ENCODE measurements around the gene BGN. TPM values are rescaled to one million over a fixed set of nuclear protein-coding genes. Genes with fewer than 3 reads are reported as not detected.
A peak's percentile ranks its signal among the peaks of the same experiment; 100 is the strongest.

The BGN gene
- total and polyA plus RNA-seq, 2 donors from 2014 or later = 164 to 288 TPM

GRCh38 chrX:153450114-153450948 lies 44.4 kb upstream of the BGN start:
- no peak for TF ChIP-seq CTCF (IDR thresholded peaks at IDR 0.05; ENCODE audit: borderline replicate concordance, extremely low read depth, insufficient read depth)
- FAIRE-seq = no peak

GRCh38 chrX:153450949-153451277 lies 43.9 kb upstream of the BGN start:
- no peak overlapping the region for H3K27ac ChIP-seq (ENCODE audit: low read depth in 2 of 2, low read length in 2 of 2)
- H3K36me3 ChIP-seq (ENCODE audit: control insufficient read depth in 2 of 3, insufficient read depth in 3 of 3, low read length in 3 of 3) = no peaks in the 10 kb centered on the region
- H3K9me3 ChIP-seq (ENCODE audit: control insufficient read depth in 2 of 3, insufficient read depth in 1 of 3, low read length in 3 of 3) = no peaks in the 10 kb centered on the region
- no peak for DNase-seq
- H3K4me3 ChIP-seq (ENCODE audit: low read length in 3 of 3) = no peak overlapping the region
- FAIRE-seq = no peak
- no peaks in the 10 kb centered on the region for H3K4me1 ChIP-seq (ENCODE audit: control insufficient read depth in 2 of 3, insufficient read depth in 2 of 3, low read depth in 1 of 3, low read length in 3 of 3)
- intact Hi-C loops (cut with DNase I) = no loop called here
- no peak overlapping the region for H3K9ac ChIP-seq (ENCODE audit: low read length in 3 of 3)
- no peak for TF ChIP-seq CTCF (IDR thresholded peaks at IDR 0.05; ENCODE audit: borderline replicate concordance, extremely low read depth, insufficient read depth)
- no peaks in the 10 kb centered on the region for H3K27me3 ChIP-seq (ENCODE audit: control insufficient read depth, insufficient read depth, low read length)

More at GRCh38 chrX:153450114-153450948, 44.4 kb upstream of the BGN start:
- H3K9me3 ChIP-seq (ENCODE audit: control insufficient read depth in 2 of 3, insufficient read depth in 1 of 3, low read length in 3 of 3) = no peaks in the 10 kb centered on the region
- H3K9ac ChIP-seq (ENCODE audit: low read length in 3 of 3) = no peak overlapping the region
- DNase-seq = peak in 1 of 5 donors; percentile 72
- H3K36me3 ChIP-seq (ENCODE audit: control insufficient read depth in 2 of 3, insufficient read depth in 3 of 3, low read length in 3 of 3) = no peaks in the 10 kb centered on the region
- no peaks in the 10 kb centered on the region for H3K27me3 ChIP-seq (ENCODE audit: control insufficient read depth, insufficient read depth, low read length)
- intact Hi-C loops (cut with DNase I) = no loop called here
- H3K4me3 ChIP-seq (ENCODE audit: low read length in 3 of 3) = no peak overlapping the region
- no peak overlapping the region for H3K27ac ChIP-seq (ENCODE audit: low read depth in 2 of 2, low read length in 2 of 2)
- H3K4me1 ChIP-seq (ENCODE audit: control insufficient read depth in 2 of 3, insufficient read depth in 2 of 3, low read depth in 1 of 3, low read length in 3 of 3) = no peaks in the 10 kb centered on the region

- intact Hi-C loops (cut with DNase I) = no loop called here
- FAIRE-seq (no peak), DNase-seq (peak in 1 of 5 donors; percentile 17)
- H3K36me3 ChIP-seq (ENCODE audit: control insufficient read depth in 2 of 3, insufficient read depth in 3 of 3, low read length in 3 of 3) = no peaks in the 10 kb centered on the region
- no peaks in the 10 kb centered on the region for H3K27me3 ChIP-seq (ENCODE audit: control insufficient read depth, insufficient read depth, low read length)
- no peaks in the 10 kb centered on the region for H3K4me1 ChIP-seq (ENCODE audit: control insufficient read depth in 2 of 3, insufficient read depth in 2 of 3, low read depth in 1 of 3, low read length in 3 of 3)
- no peak overlapping the region for H3K4me3 ChIP-seq (ENCODE audit: low read length in 3 of 3)
- H3K9me3 ChIP-seq (ENCODE audit: control insufficient read depth in 2 of 3, insufficient read depth in 1 of 3, low read length in 3 of 3) = no peaks in the 10 kb centered on the region
- no peak overlapping the region for H3K9ac ChIP-seq (ENCODE audit: low read length in 3 of 3)
- no peak overlapping the region for H3K27ac ChIP-seq (ENCODE audit: low read depth in 2 of 2, low read length in 2 of 2)
- TF ChIP-seq CTCF (IDR thresholded peaks at IDR 0.05; ENCODE audit: borderline replicate concordance, extremely low read depth, insufficient read depth) = no peak
Observed at GRCh38 chrX:153454901-153455550, 39.8 kb upstream of the BGN start.

All from kidney (tissue), 14 donors.